ENCODE data around the gene RPL29.
A peak's percentile ranks its signal among the peaks of the same experiment; 100 is the strongest.
"Not testable (repeated sequence)": the region's sequence is repeated elsewhere in the genome, so short reads cannot be mapped to it uniquely, and the experiment has no call there.

RPL29 gene

DNA sequence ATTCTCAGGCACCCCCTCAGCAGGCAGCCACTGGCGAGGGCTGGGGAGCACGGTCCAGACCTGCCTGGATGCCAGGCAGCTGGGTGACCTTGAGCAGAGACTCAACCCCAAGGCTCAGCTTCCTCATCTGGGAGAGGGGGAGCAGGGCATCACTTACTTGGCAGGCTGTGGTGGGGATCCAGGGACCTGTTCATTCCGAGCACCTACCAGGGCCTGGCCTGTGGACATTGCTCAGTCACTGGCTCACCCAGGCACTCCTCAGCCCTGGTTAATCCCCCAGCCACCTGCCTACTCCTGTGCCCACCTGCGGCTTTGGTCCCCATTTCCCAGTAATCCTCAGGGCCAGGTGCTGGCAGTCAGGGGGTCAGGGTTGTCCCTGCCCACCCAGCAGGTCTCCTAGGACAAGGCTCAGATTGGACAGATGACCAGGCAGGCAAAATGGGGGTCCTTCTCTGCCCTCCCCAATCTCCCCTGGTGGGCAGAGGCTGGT, 9.3 kb upstream of the RPL29 start:
- DNase-seq: no peak

- no peak for DNase-seq
Measured at GRCh38 chr3:52004163-52004787, 8.6 kb upstream of the RPL29 start.

DNA sequence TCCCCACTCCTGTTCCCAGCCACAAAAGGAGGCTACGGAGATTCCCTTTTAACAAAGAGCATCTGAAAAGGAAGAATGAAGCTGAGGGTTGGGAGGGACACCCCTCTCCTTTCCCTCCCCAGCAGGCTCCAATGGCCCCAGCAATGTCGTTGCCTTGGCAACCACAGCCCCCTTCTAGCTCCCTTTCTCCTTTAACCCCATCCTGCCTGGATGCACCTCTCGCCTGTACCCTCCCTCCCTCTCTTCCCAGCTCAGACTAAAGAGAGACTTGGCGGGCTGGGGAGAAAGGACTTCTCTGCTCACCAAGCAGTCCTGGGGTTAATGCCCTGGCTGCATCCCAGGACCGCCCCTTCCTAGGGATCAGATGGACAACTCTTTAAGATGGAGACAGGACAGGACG, 7.1 kb upstream of the RPL29 start:
- no peak for DNase-seq

DNA sequence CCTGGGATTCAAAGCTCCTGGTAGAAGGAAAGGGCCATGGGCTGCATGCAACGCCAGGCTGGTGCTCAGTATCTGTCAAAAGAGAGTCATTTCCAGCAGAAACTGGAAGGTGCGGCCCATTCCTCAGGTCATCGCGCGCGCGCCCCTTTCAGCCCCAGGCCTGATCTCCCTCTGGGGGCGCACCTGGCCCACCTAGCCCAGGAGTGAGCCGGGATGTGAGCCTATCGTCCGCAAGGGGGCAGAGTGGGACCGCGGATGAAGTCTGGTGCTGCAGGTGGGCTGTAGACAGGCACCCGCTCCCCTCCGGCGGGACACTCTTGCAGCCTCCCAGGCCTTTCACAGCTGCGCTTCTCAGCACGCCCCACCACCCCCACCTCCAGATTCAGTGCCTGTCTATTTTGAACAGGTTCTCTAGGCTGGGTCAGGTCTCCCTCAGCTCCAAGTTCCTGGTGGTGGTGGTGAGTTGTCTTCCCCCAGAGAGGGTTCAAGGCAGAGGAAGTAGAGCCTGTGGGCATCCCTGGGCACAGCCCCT, 5.8 kb upstream of the RPL29 start:
- peak; percentile 59 for DNase-seq

DNA sequence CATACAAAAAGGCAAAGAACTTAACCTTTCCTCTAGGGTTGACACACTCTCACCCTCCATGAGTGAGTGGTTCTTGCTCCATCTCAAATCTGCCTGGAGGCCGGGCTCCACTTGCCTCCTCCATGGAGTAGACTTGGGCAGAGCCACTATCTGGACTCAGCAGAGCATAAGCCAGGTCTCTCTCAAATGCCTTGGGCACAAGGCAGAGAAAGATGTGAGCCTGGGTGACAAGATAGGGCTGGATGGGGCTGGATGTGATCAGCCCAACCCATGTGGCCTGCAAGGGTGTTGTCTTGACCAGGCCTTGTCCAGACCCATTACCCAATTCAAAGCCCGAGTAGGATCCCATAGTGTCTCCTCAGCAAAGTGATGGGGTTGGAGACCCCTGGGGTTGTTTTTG, 4.2 kb upstream of the RPL29 start:
- no peak for DNase-seq

GRCh38 chr3:51998774-51999173, 3.1 kb upstream of the RPL29 start:
- DNase-seq: no peak

DNA sequence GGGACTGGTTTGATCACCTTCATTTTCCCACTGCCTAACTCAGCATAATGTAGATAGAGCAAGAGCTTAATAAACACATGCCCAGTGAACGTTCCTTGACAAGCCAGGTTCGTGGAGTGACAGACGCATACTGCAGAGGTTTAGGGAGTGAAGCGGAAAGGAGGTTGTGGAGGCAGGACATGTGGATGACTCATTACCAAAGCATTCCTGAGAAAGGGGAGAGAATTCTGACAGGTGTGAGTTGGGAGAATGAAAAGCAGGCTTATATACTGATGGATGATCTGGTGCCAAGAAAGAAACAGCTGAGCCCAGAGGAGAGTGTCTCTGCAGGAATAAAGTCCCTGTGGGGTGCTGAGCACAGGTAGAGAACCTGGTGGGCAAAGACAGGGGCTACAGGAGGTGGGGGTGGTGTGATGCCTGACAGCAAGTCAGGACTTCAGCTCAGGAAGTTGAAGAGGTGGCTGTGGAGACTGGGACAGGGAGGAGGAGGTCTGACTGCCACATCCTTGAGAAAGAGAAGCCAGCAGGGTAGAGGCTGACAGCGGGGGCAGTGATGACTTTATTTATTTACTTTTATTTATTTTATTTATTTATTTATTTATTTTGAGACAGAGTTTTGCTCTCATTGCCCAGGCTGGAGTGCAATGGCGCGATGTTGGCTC, 2.4 kb upstream of the RPL29 start:
- DNase-seq: no peak

GRCh38 chr3:51997172-51997571, 1.5 kb upstream of the RPL29 start:
- no peak for DNase-seq

DNA sequence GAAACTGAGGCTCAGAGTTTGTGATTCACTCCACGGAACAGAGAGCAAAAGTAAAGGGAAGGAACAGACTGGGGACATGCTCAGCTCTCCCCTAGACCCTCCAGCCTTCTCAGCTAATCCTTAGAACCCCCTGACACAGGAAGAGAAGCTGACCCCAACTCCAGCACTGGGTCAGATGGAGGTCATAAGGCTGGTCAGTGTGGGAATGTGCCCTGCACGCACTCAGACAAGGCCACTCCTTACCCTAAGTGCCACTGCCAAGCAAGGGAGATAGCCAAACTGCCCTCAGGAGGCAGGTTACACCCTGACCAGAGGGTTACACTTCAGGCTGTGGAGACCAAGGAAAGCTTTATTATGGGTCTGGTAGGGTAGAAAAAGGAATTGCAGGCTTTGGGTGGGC, 1.2 kb downstream of the RPL29 start:
- no peak for DNase-seq

DNA sequence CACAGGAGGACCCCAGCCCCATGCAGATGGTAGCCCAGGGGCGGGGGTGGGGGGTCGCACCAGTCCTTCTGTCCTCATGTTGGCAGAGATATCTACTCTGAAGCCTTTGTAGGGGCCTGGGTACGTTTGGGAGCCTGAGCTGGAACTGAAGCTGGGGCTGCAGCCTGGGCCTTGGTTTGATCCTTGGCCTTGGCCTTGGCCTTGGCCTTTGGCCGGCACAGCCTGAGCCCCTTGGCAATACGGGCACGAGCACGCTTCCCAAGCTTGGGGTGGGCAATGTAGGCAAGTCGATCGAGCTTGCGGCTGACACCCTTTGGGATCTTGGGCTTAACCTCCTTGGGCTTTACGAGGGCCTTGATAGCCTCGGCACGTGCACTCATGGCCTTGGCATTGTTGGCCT, 2.0 kb downstream of the RPL29 start:
- not testable (repeated sequence) for DNase-seq

- no peak for DNase-seq
Measured at GRCh38 chr3:51992017-51992682, 3.5 kb downstream of the RPL29 start.

GRCh38 chr3:51990501-51990971, 5.2 kb downstream of the RPL29 start:
- DNase-seq: not testable (repeated sequence)

DNA sequence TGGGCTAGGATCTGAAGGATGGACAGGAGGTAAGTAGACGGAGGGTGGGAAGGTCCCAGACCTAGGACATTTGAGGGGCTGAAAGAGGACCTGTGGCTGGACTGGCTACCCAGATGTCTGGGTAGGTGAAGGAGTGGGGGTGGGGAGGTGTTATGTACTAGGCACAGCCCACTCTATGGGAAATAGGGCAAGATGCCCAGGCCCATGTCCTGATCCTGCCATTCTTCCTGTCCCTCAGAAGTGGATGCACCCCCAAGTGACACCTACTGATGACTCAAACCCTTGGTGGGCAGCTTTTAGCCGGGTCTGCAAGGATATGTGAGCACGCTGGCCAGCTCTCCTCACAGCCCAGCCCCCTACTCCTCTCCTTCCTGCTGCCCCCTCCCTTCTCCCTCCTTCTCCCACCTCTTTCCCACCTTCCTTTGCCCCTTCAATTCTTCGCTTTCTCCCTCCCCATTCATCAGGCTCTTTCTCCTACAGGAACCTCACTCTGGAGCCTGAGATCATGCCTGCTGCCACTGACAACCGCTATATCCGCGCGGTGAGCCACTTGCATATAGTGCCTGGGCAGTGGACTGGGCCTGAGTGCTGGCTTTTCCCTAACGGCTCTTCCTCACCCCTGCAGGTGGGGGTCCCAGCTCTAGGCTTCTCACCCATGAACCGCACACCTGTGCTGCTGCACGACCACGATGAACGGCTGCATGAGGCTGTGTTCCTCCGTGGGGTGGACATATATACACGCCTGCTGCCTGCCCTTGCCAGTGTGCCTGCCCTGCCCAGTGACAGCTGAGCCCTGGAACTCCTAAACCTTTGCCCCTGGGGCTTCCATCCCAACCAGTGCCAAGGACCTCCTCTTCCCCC, 7.2 kb downstream of the RPL29 start:
- no peak for DNase-seq

- no peak for DNase-seq
Measured at GRCh38 chr3:51987568-51987967, 8.1 kb downstream of the RPL29 start.

- DNase-seq: no peak
Measured at GRCh38 chr3:51986010-51986947, 9.4 kb downstream of the RPL29 start.

DNA sequence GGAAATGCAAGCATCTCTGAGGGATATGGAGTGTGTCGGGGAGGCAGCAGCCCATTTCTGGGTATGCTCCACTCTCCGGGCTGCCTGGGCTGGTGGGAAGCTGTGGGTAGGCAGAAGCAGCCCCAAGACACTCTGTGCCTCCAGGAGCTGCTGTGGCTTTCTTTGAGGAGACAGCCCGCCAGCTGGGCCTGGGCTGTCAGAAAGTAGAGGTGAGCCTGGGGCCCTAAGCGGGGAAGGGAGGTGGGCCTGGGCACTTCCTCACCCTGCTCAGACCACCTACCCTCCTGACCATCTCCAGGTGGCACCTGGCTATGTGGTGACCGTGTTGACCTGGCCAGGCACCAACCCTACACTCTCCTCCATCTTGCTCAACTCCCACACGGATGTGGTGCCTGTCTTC, 10.6 kb downstream of the RPL29 start:
- no peak for DNase-seq

DNA sequence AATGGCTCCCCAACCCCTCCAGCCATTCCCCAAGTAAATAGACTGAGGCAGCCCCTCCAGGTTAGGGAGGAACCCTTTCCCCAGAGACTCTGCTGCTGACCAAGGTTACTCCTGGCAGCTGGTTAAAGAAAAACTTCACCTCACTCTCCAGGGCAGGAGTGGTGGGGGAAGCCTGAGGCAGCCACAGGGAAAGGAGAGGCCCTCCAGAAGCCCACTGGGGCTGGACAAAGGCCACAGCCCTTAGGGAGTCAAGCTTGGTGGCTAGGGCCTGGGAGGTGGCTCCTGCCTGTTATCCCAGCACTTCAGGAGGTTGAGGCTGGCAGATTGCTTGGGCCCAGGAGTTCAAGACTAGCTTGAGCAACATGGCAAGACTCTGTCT, 11.4 kb downstream of the RPL29 start:
- DNase-seq: no peak

- DNase-seq: no peak
Measured at GRCh38 chr3:51983578-51984268, 12.0 kb downstream of the RPL29 start.

GRCh38 chr3:51982838-51983577, 12.7 kb downstream of the RPL29 start, which contains the start of gene ACY1:
TSS of gene ACY1 (plus strand) at chr3:51983535. CDS start at chr3:51984065, 530 bp downstream.
- peak; percentile 21 for DNase-seq

DNA sequence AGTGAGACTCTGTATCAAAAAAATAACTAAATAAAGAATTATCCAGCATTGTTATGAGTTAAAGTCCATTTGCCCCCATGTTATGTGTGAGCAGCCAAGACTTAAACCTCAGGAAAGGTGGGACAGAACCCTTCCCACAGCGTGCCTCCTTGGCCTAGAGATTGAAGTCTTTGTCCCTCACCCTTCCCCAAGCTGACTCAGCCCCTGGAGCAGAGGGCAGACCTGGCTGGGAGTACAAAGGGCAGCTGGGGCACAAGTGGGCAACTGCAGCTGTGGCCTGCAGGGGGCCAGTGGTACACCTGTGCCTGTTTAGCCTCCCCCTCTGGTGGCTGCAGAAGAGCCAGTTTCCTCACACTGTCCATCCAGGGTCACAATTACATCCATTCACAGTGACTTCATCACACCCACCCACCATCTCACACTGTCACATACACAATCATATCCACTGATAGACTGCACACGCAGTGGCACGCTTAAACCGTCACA, 13.3 kb downstream of the RPL29 start:
- no peak for DNase-seq
